ENCODE data around the gene COL4A4. TPM values are rescaled to one million over a fixed set of nuclear protein-coding genes. Genes with fewer than 3 reads are reported as not detected.
"Not testable (repeated sequence)": the region's sequence is repeated elsewhere in the genome, so short reads cannot be mapped to it uniquely, and the experiment has no call there.

COL4A4 gene
- total and polyA plus RNA-seq, 2 of the 4 experiments (the other 2 are of a cell fraction): 0.02 TPM; not detected in 1

GRCh38 chr2:227171779-227172178, 7.8 kb upstream of the COL4A4 start:
- in situ Hi-C loops (cut with MboI; ENCODE audit: low sequenced_read_pairs); H4K8ac ChIP-seq (ENCODE audit: low read depth in 2 of 2, low read length in 2 of 2); H3K27ac ChIP-seq (ENCODE audit: insufficient read depth, low read length); H3K14ac ChIP-seq (replicated peaks; ENCODE audit: low read depth, low read length); DNase-seq; H3K9me1 ChIP-seq (ENCODE audit: insufficient read depth, low read length); POLR2A ChIA-PET (ENCODE audit: unreplicated experiment); CTCF ChIA-PET; H3K36me3 ChIP-seq (ENCODE audit: control insufficient read depth, insufficient read depth, low read length); dilution Hi-C loops (cut with HindIII; ENCODE audit: low sequenced_read_pairs, unreplicated experiment); H3K56ac ChIP-seq (ENCODE audit: extremely low read depth, insufficient read depth, low read length); H2BK15ac ChIP-seq (ENCODE audit: low read depth, low read length); H2BK20ac ChIP-seq (ENCODE audit: low read depth, low read length); H3K4ac ChIP-seq (ENCODE audit: low read depth, low read length); H3K4me3 ChIP-seq (ENCODE audit: insufficient read depth, low read depth, low read length); H3K27me3 ChIP-seq (ENCODE audit: control insufficient read depth, insufficient read depth, low read length); H3K79me1 ChIP-seq (ENCODE audit: low read depth in 1 of 2, low read length in 2 of 2); H3K9me3 ChIP-seq (ENCODE audit: control insufficient read depth, insufficient read depth, low read length); H2AK9ac ChIP-seq (replicated peaks; ENCODE audit: low read depth, low read length, poor library complexity); H3K9ac ChIP-seq (ENCODE audit: low read depth, low read length); H2AFZ ChIP-seq (replicated peaks; ENCODE audit: low read length, poor library complexity); ATAC-seq (ENCODE audit: low read depth); H3K23ac ChIP-seq (ENCODE audit: low read depth, low read length); H3K4me1 ChIP-seq (ENCODE audit: control insufficient read depth, insufficient read depth, low read length); H2BK5ac ChIP-seq (ENCODE audit: low read depth, low read length, poor library complexity, severe bottlenecking); H4K5ac ChIP-seq (ENCODE audit: low read depth, low read length); BruUV-seq (replicated peaks); H2BK120ac ChIP-seq (ENCODE audit: low read depth, low read length); H3K18ac ChIP-seq (ENCODE audit: low read depth, low read length); H3K4me2 ChIP-seq (ENCODE audit: low read depth, low read length); H4K91ac ChIP-seq (ENCODE audit: insufficient read depth, low read depth, low read length); H4K20me1 ChIP-seq (ENCODE audit: insufficient read depth, low read length); H2AK5ac ChIP-seq (ENCODE audit: low read depth, low read length); intact Hi-C loops (cut with micrococcal nuclease): not testable (repeated sequence)
- WGBS, 2 experiments (ENCODE audit: extremely low coverage in 2 of 2, insufficient read length in 1 of 2): 85% methylated on average over 4 of the region's 11 CpGs; no CpG with 5 or more reads in 1 of the 2 experiments
